Urinary bladder (tissue), 4 donors: ENCODE measurements around the gene EMILIN3. TPM values are rescaled to one million over a fixed set of nuclear protein-coding genes. Genes with fewer than 3 reads are reported as not detected.

ENCODE experiments used
- DNase-seq: peaks from one replicate; pipeline ENCODE4 v3.0.0-alpha.2; 2015; ENCODE audit errors: extremely low spot score
- H3K27ac ChIP-seq: one replicate; pipeline ENCODE4 v1.5.1; 2013; ENCODE audit warnings: low read depth, mild to moderate bottlenecking, moderate library complexity
- H3K36me3 ChIP-seq: one replicate; pipeline ENCODE4 v1.6.1; 2013; ENCODE audit warnings: mild to moderate bottlenecking, moderate library complexity; ENCODE audit not compliant: insufficient read depth
- H3K4me1 ChIP-seq: one replicate; pipeline ENCODE4 v1.6.1; 2013; ENCODE audit warnings: mild to moderate bottlenecking, moderate library complexity; ENCODE audit not compliant: insufficient read depth
- H3K4me3 ChIP-seq: one replicate; pipeline ENCODE4 v1.5.1; 2013; ENCODE audit warnings: low read depth, low read length
- WGBS: extraction: QIAGEN DNeasy Blood & Tissue Kit; methylation state at CpG from one replicate; pipeline ENCODE4 v1.1.7; 2013; 5-methylcytosine and 5-hydroxymethylcytosine counted together
- polyA plus RNA-seq: library from polyadenylated mRNA; stranded (reverse); fragments of 200-250 nt; gene quantifications from one replicate; pipeline ENCODE4 v1.2.3, GENCODE V29; 2013
- total RNA-seq: library from RNA; depleted of rRNA; stranded (reverse); fragments of >200 nt; gene quantifications from one replicate; pipeline ENCODE4 v1.2.3, GENCODE V29; 2014
- donor health status: healthy with polysubstance abuse.
- donor health status: healthy.

EMILIN3 gene, protein sequence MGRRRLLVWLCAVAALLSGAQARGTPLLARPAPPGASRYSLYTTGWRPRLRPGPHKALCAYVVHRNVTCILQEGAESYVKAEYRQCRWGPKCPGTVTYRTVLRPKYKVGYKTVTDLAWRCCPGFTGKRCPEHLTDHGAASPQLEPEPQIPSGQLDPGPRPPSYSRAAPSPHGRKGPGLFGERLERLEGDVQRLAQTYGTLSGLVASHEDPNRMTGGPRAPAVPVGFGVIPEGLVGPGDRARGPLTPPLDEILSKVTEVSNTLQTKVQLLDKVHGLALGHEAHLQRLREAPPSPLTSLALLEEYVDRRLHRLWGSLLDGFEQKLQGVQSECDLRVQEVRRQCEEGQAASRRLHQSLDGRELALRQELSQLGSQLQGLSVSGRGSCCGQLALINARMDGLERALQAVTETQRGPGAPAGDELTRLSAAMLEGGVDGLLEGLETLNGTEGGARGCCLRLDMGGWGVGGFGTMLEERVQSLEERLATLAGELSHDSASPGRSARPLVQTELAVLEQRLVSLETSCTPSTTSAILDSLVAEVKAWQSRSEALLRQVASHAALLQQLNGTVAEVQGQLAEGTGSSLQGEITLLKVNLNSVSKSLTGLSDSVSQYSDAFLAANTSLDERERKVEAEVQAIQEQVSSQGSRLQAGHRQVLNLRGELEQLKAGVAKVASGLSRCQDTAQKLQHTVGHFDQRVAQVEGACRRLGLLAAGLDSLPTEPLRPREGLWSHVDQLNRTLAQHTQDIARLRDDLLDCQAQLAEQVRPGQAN
- total RNA-seq (4.1 TPM), polyA plus RNA-seq (2.1 TPM)

GRCh38 chr20:41366546-41367392 lies at the start of gene EMILIN3:
TSS of gene EMILIN3 (minus strand) at chr20:41366818. CDS start at chr20:41366634, 184 bp downstream.
- no peak for DNase-seq
- no peak within 1 kb of the TSS for H3K27ac ChIP-seq
- 9% methylated on average over 93 of the region's 93 CpGs for WGBS
- no peaks in the 10 kb centered on the region for H3K36me3 ChIP-seq
- H3K4me3 ChIP-seq, result peak within 1 kb of the TSS; percentile 44
- no peaks in the 10 kb centered on the region for H3K4me1 ChIP-seq

- Histone ChIP-seq H3K27ac (no peak overlapping the region), H3K36me3 (peaks cover 6% of the 10 kb centered on the region), H3K4me1 (no peaks in the 10 kb centered on the region), H3K4me3 (no peak overlapping the region)
- WGBS, result 96% methylated on average over 8 of the region's 8 CpGs
- no peak for DNase-seq
These were observed 48.6 kb upstream of the EMILIN3 start for GRCh38 chr20:41415191-41415590.

- no peaks in the 10 kb centered on the region for H3K4me1 ChIP-seq
- WGBS, result 91% methylated on average over 5 of the region's 5 CpGs
- no peak overlapping the region for H3K27ac ChIP-seq
- peaks cover 6% of the 10 kb centered on the region for H3K36me3 ChIP-seq
- no peak overlapping the region for H3K4me3 ChIP-seq
- DNase-seq, result no peak
These were observed 46.6 kb upstream of the EMILIN3 start for GRCh38 chr20:41413169-41413568.

- no peak for DNase-seq
- Histone ChIP-seq H3K4me1 (no peaks in the 10 kb centered on the region), H3K27ac (no peak overlapping the region), H3K4me3 (no peak overlapping the region), H3K36me3 (peaks cover 7% of the 10 kb centered on the region)
- 93% methylated on average over 12 of the region's 12 CpGs for WGBS
These were observed 45.9 kb upstream of the EMILIN3 start for GRCh38 chr20:41412324-41413120.

DNA sequence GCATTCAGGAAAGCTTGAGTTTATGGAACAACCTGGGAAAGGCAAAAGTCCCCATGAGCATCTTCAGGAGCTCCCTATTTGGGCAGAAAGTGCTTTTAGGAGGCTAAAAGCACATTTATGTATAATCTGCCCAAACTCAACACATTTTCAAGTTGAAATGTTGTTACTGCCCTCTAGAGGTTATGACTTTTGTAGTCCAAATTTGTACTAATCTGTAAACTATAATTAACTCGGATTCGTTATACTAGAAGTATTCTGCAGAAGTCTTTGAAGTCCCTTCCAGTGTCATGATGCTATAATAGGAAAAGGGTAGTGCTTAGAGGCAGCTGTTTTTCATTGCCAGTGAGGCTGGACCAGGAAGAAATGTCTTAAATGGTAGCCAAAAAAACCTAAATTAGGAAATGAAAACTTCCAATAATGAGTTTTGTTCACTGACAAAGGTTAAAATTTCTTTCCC lies 44.8 kb upstream of the EMILIN3 start:
- no peak for DNase-seq
- no peak overlapping the region for H3K27ac ChIP-seq
- H3K36me3 ChIP-seq, result peaks cover 6% of the 10 kb centered on the region
- WGBS, result 19% methylated on average over 2 of the region's 2 CpGs
- H3K4me1 ChIP-seq, result no peaks in the 10 kb centered on the region
- no peak overlapping the region for H3K4me3 ChIP-seq

GRCh38 chr20:41408986-41409385 lies 42.4 kb upstream of the EMILIN3 start:
- 70% methylated on average over 9 of the region's 9 CpGs for WGBS
- Histone ChIP-seq H3K36me3 (peaks cover 9% of the 10 kb centered on the region), H3K4me1 (no peaks in the 10 kb centered on the region), H3K27ac (no peak overlapping the region), H3K4me3 (no peak overlapping the region)
- no peak for DNase-seq

GRCh38 chr20:41408156-41408794 lies 41.7 kb upstream of the EMILIN3 start:
- peaks cover 9% of the 10 kb centered on the region for H3K36me3 ChIP-seq
- WGBS, result 75% methylated on average over 5 of the region's 5 CpGs
- no peak overlapping the region for H3K4me3 ChIP-seq
- no peaks in the 10 kb centered on the region for H3K4me1 ChIP-seq
- no peak overlapping the region for H3K27ac ChIP-seq
- no peak for DNase-seq

- H3K4me1 ChIP-seq, result no peaks in the 10 kb centered on the region
- no peak overlapping the region for H3K27ac ChIP-seq
- WGBS, result 78% methylated on average over 10 of the region's 10 CpGs
These were observed 41.0 kb upstream of the EMILIN3 start for GRCh38 chr20:41407607-41408006.

GRCh38 chr20:41406896-41407444 lies 40.4 kb upstream of the EMILIN3 start:
- no peak for DNase-seq
- Histone ChIP-seq H3K4me1 (no peaks in the 10 kb centered on the region), H3K36me3 (peaks cover 9% of the 10 kb centered on the region), H3K27ac (no peak overlapping the region), H3K4me3 (no peak overlapping the region)
- 92% methylated on average over 7 of the region's 7 CpGs for WGBS

More at GRCh38 chr20:41407607-41408006, 41.0 kb upstream of the EMILIN3 start:
- Histone ChIP-seq H3K36me3 (peaks cover 9% of the 10 kb centered on the region), H3K4me3 (no peak overlapping the region)
- DNase-seq, result no peak

DNA sequence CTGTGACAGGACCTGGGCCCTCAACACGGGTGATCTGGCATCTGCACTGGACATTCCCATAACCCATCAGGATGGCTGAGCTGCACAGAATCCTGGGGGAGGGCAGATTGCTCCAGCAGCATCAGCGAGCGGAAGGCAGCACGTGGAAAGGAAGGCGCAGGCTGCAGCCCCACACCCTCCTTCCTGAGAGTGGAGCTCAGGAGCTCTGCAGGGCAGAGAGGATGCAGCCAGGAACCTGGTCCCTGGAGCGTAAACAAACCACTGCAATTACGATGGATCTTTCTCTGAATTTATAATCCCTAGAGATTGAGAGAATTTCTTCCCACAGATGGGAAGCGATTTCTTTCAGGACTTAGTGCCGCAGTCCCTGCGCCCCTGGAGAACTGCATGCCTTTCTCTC lies 39.7 kb upstream of the EMILIN3 start:
- 69% methylated on average over 10 of the region's 10 CpGs for WGBS
- DNase-seq, result no peak
- no peak overlapping the region for H3K4me3 ChIP-seq
- peaks cover 9% of the 10 kb centered on the region for H3K36me3 ChIP-seq
- H3K27ac ChIP-seq, result no peak overlapping the region
- H3K4me1 ChIP-seq, result no peaks in the 10 kb centered on the region

GRCh38 chr20:41405436-41405835 lies 38.8 kb upstream of the EMILIN3 start:
- Histone ChIP-seq H3K4me1 (no peaks in the 10 kb centered on the region), H3K4me3 (no peak overlapping the region), H3K27ac (no peak overlapping the region), H3K36me3 (peaks cover 9% of the 10 kb centered on the region)
- DNase-seq, result no peak
- 84% methylated on average over 3 of the region's 3 CpGs for WGBS

DNA sequence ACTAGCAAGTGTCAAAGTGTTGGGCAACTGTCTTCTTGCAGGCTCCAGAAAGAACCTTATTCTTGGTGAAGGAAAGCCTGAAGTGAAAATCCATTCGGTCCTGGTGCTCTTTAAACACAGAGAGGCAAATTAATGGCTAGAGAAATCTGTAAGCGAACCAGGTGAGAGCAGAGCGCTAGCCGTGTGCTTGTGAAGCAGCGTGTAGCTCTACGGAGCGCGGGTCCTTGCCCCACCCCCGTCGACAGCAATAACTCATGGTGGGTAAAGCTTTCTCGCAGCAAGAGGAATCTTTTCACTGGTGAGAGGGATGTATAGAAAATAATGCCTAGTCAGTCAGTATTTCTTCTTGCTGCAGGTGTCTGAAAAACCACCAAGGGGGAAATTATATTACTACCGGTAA lies 37.0 kb upstream of the EMILIN3 start:
- no peak for DNase-seq
- 91% methylated on average over 12 of the region's 12 CpGs for WGBS
- Histone ChIP-seq H3K4me3 (no peak overlapping the region), H3K27ac (no peak overlapping the region), H3K36me3 (peaks cover 9% of the 10 kb centered on the region), H3K4me1 (no peaks in the 10 kb centered on the region)
